Activated T-cell treated with anti-CD3 and anti-CD28 coated beads for 24 hours (primary cell): ENCODE data around the gene LMNTD1.

Source experiments
- DNase-seq: peaks from one replicate; pipeline ENCODE4 v3.0.0-alpha.2; 2020; ENCODE audit warnings: low read depth

The LMNTD1 gene

GRCh38 chr12:25552681-25553080 lies 402 bp downstream of the LMNTD1 start:
- DNase-seq: no peak

GRCh38 chr12:25550186-25550585 lies 2.9 kb downstream of the LMNTD1 start:
- DNase-seq: no peak

GRCh38 chr12:25549120-25549519 lies 4.0 kb downstream of the LMNTD1 start:
- DNase-seq: no peak

GRCh38 chr12:25546318-25546717 lies 6.8 kb downstream of the LMNTD1 start:
- DNase-seq: no peak

GRCh38 chr12:25533150-25533549 lies 19.9 kb downstream of the LMNTD1 start:
- no peak for DNase-seq

- no peak for DNase-seq
Observed at GRCh38 chr12:25531502-25532052, 21.5 kb downstream of the LMNTD1 start.

- DNase-seq: no peak
Observed at GRCh38 chr12:25529738-25530137, 23.3 kb downstream of the LMNTD1 start.

GRCh38 chr12:25526778-25527177 lies 26.3 kb downstream of the LMNTD1 start:
- DNase-seq: no peak

- DNase-seq: no peak
Observed at GRCh38 chr12:25524366-25524765, 28.7 kb downstream of the LMNTD1 start.

GRCh38 chr12:25521625-25522256 lies 31.3 kb downstream of the LMNTD1 start:
- DNase-seq: no peak

GRCh38 chr12:25518512-25518911 lies 34.6 kb downstream of the LMNTD1 start:
- no peak for DNase-seq

GRCh38 chr12:25504744-25505143 lies 48.3 kb downstream of the LMNTD1 start:
- DNase-seq: no peak

GRCh38 chr12:25503666-25504065 lies 49.4 kb downstream of the LMNTD1 start:
- DNase-seq: no peak

GRCh38 chr12:25502596-25502995 lies 50.5 kb downstream of the LMNTD1 start:
- no peak for DNase-seq

GRCh38 chr12:25502118-25502517 lies 51.0 kb downstream of the LMNTD1 start:
- DNase-seq: no peak

- no peak for DNase-seq
Observed at GRCh38 chr12:25501549-25501948, 51.5 kb downstream of the LMNTD1 start.

- no peak for DNase-seq
Observed at GRCh38 chr12:25500651-25501050, 52.4 kb downstream of the LMNTD1 start.

GRCh38 chr12:25497021-25497420 lies 56.1 kb downstream of the LMNTD1 start:
- no peak for DNase-seq

GRCh38 chr12:25496098-25496587 lies 56.9 kb downstream of the LMNTD1 start:
- DNase-seq: no peak

- no peak for DNase-seq
Observed at GRCh38 chr12:25495331-25496097, 57.6 kb downstream of the LMNTD1 start.

GRCh38 chr12:25494926-25495325 lies 58.2 kb downstream of the LMNTD1 start:
- no peak for DNase-seq

- DNase-seq: no peak
Observed at GRCh38 chr12:25493682-25494081, 59.4 kb downstream of the LMNTD1 start.
